Spleen (tissue), 7 donors: Measurements from ENCODE around the gene SLC25A48.

Experiments used
- CTCF ChIP-seq, 11 experiments: fragments of 200-600 bp in 7 of 11; fragments of 450-650 bp in 4 of 11; sonication (generic) in 4 of 11; IDR thresholded peaks in 8 of 11; conservative IDR thresholded peaks in 3 of 11; 1 replicate in 7 of 11; 2 replicates in 4 of 11; pipeline versions ENCODE4 v1.4.0 to v1.8.0; 2016 to 2021; ENCODE audit warnings: antibody characterized with exemption in 11 of 11, inconsistent platforms in 4 of 11, mild to moderate bottlenecking in 1 of 11
- POLR2A ChIP-seq, 3 donors: fragments of 450-650 bp; IDR thresholded peaks; one replicate each; pipeline ENCODE4 v1.5.1; 2017; ENCODE audit warnings: antibody characterized with exemption in 3 of 3, mild to moderate bottlenecking in 1 of 3
- donor health status: DM: no; HTN: no; CAD: no; lungs with moderate emphysema.
- donor health status: DM: no; HTN: no; CAD: no.
- donor health status: DM: no; HTN: no; CAD: no.

GRCh38 chr5:135822959-135823358, 11.5 kb upstream of the SLC25A48 start:
- TF ChIP-seq CTCF (IDR thresholded peaks at IDR 0.05 in 8 of 11, conservative IDR thresholded peaks at IDR 0.05 in 3 of 11), result no peak
- no peak for TF ChIP-seq POLR2A (IDR thresholded peaks at IDR 0.05)
